GM23338 (cell line): ENCODE data around the gene ADGRB2. TPM values are rescaled to one million over a fixed set of nuclear protein-coding genes. Genes with fewer than 3 reads are reported as not detected.

Experiments used
- ATAC-seq: fragments of 200-7000 bp; cut with Tn5 transposase; 3 replicates; pipeline ENCODE4 v1.9.1; 2020
- DNase-seq: peaks from one replicate; pipeline ENCODE4 v3.0.0-alpha.2; 2015; ENCODE audit warnings: low spot score
- H2AFZ ChIP-seq: fragments of 200-600 bp; sonication (generic); 2 replicates; pipeline ENCODE4 v1.8.0; 2016; ENCODE audit warnings: antibody characterized with exemption, mild to moderate bottlenecking, moderate library complexity
- H3F3A ChIP-seq: fragments of 200-600 bp; sonication (generic); replicated peaks from 2 replicates; pipeline ENCODE4 v1.8.0; 2017; ENCODE audit warnings: antibody characterized with exemption, mixed run types, low read depth
- H3K27ac ChIP-seq: fragments of 200-600 bp; sonication (generic); 2 replicates; pipeline ENCODE4 v1.6.1; 2016; ENCODE audit warnings: low read depth
- H3K27me3 ChIP-seq: fragments of 200-600 bp; sonication (generic); 2 replicates; pipeline ENCODE4 v1.8.0; 2016; ENCODE audit warnings: mild to moderate bottlenecking, mixed run types, moderate library complexity; ENCODE audit not compliant: insufficient read depth
- H3K36me3 ChIP-seq: fragments of 200-600 bp; sonication (generic); 2 replicates; pipeline ENCODE4 v1.8.0; 2016; ENCODE audit warnings: mild to moderate bottlenecking; ENCODE audit not compliant: insufficient read depth
- H3K4me1 ChIP-seq: fragments of 200-600 bp; sonication (generic); 2 replicates; pipeline ENCODE4 v1.8.0; 2016; ENCODE audit warnings: mild to moderate bottlenecking, moderate library complexity; ENCODE audit not compliant: insufficient read depth
- H3K4me2 ChIP-seq: fragments of 200-600 bp; sonication (generic); 2 replicates; pipeline ENCODE4 v1.7.1; 2017; ENCODE audit warnings: mixed run types
- H3K4me3 ChIP-seq: fragments of 200-600 bp; sonication (generic); 2 replicates; pipeline ENCODE4 v1.6.1; 2016; ENCODE audit warnings: mixed run types
- H3K79me2 ChIP-seq: fragments of 200-600 bp; sonication (generic); replicated peaks from 2 replicates; pipeline ENCODE4 v1.8.0; 2017; ENCODE audit warnings: mild to moderate bottlenecking; ENCODE audit not compliant: insufficient read depth
- H3K9me2 ChIP-seq: fragments of 200-600 bp; sonication (generic); 2 replicates; pipeline ENCODE4 v1.8.0; 2017; ENCODE audit not compliant: insufficient read depth
- H4K20me1 ChIP-seq: fragments of 200-600 bp; sonication (generic); replicated peaks from 2 replicates; pipeline ENCODE4 v1.8.0; 2017; ENCODE audit warnings: mild to moderate bottlenecking; ENCODE audit not compliant: insufficient read depth
- H3K27ac Mint-ChIP-seq: 2 replicates; pipeline ENCODE4 v1.8.0; 2020; ENCODE audit warnings: inconsistent platforms, mild to moderate bottlenecking, moderate library complexity, mixed read lengths
- H3K27me3 Mint-ChIP-seq: 3 replicates; pipeline ENCODE4 v1.8.0; 2022; ENCODE audit warnings: low read depth, mild to moderate bottlenecking, moderate library complexity, mixed read lengths, inconsistent platforms; ENCODE audit not compliant: insufficient read depth, poor library complexity
- H3K36me3 Mint-ChIP-seq: 3 replicates; pipeline ENCODE4 v1.8.0; 2021; ENCODE audit warnings: low read depth, mild to moderate bottlenecking, inconsistent platforms, moderate library complexity, mixed read lengths
- H3K4me1 Mint-ChIP-seq: 3 replicates; pipeline ENCODE4 v1.8.0; 2020; ENCODE audit warnings: mild to moderate bottlenecking, inconsistent platforms, mixed read lengths
- H3K4me3 Mint-ChIP-seq: 3 replicates; pipeline ENCODE4 v1.8.0; 2021; ENCODE audit warnings: moderate library complexity, mild to moderate bottlenecking, inconsistent platforms, mixed read lengths
- H3K9me3 Mint-ChIP-seq: 3 replicates; pipeline ENCODE4 v1.8.0; 2020; ENCODE audit warnings: moderate library complexity, mild to moderate bottlenecking, inconsistent platforms, mixed read lengths
- CREB1 ChIP-seq: fragments of 250-450 bp; sonication (Bioruptor Pico); IDR thresholded peaks from 2 replicates; pipeline ENCODE4 v1.5.0; 2020; ENCODE audit warnings: low read depth, mild to moderate bottlenecking, moderate library complexity
- CTCF ChIP-seq, 2 experiments: fragments of 200-600 bp in 1 of 2; sonication (generic) in 1 of 2; conservative IDR thresholded peaks; 2 replicates each; pipeline versions ENCODE4 v1.5.1 to v1.6.1; 2016 to 2017; ENCODE audit warnings: antibody characterized with exemption in 2 of 2, low read depth in 2 of 2, mild to moderate bottlenecking in 2 of 2, moderate library complexity in 1 of 2
- ETS1 ChIP-seq: IDR thresholded peaks from 2 replicates; pipeline ENCODE4 v1.6.1; 2016; ENCODE audit warnings: antibody characterized with exemption
- EZH2 ChIP-seq: fragments of 200-600 bp; sonication (generic); IDR thresholded peaks from one replicate; pipeline ENCODE4 v1.8.0; 2017; ENCODE audit warnings: antibody characterized with exemption, mild to moderate bottlenecking, low read depth; ENCODE audit not compliant: unreplicated experiment
- JUNB ChIP-seq: IDR thresholded peaks from one replicate; pipeline ENCODE4 v1.6.1; 2016; ENCODE audit warnings: antibody characterized with exemption; ENCODE audit not compliant: unreplicated experiment
- NANOG ChIP-seq: IDR thresholded peaks from 2 replicates; pipeline ENCODE4 v1.6.1; 2016; ENCODE audit warnings: antibody characterized with exemption, borderline replicate concordance
- POLR2AphosphoS5 ChIP-seq: IDR thresholded peaks from 2 replicates; pipeline ENCODE4 v1.6.1; 2016; ENCODE audit warnings: antibody characterized with exemption, low read depth
- REST ChIP-seq: IDR thresholded peaks from one replicate; pipeline ENCODE4 v1.6.1; 2018; ENCODE audit warnings: antibody characterized with exemption; ENCODE audit not compliant: unreplicated experiment
- STAT1 ChIP-seq: IDR thresholded peaks from one replicate; pipeline ENCODE4 v1.6.1; 2016; ENCODE audit warnings: antibody characterized with exemption; ENCODE audit not compliant: unreplicated experiment
- ZNF114 ChIP-seq: fragments of 250-450 bp; sonication (Bioruptor Pico); IDR thresholded peaks from 2 replicates; pipeline ENCODE4 v1.5.0; 2020; ENCODE audit warnings: mild to moderate bottlenecking, moderate library complexity
- ZNF331 ChIP-seq: fragments of 250-450 bp; sonication (Bioruptor Pico); IDR thresholded peaks from 2 replicates; pipeline ENCODE4 v1.5.0; 2020; ENCODE audit warnings: low read depth, mild to moderate bottlenecking, moderate library complexity
- polyA plus RNA-seq: library from polyadenylated mRNA; unstranded; fragments of >200 nt; fragmentation: Nextera tagmentation; extraction: Ambion mirVana; gene quantifications from 2 replicates; pipeline ENCODE4 v1.2.1, GENCODE V29; 2016
- total RNA-seq: library from RNA; depleted of rRNA; stranded (reverse); fragments of >200 nt; shearing (Covaris generic); gene quantifications from 2 replicates; pipeline ENCODE4 v1.2.3, GENCODE V29; 2014

The ADGRB2 gene
- total and polyA plus RNA-seq, 2 experiments from 2014 or later, result 8.0 to 27.8 TPM

GRCh38 chr1:31762726-31763670 is 1.1 kb downstream of the ADGRB2 start:
- H3K36me3 ChIP-seq, result no peaks in the 10 kb centered on the region
- Mint-ChIP-seq H3K36me3 (no peaks in the 10 kb centered on the region), H3K4me1 (peaks cover 63% of the 10 kb centered on the region), H3K4me3 (peak overlapping the region; percentile 76), H3K27me3 (peaks cover 39% of the 10 kb centered on the region), H3K9me3 (no peaks in the 10 kb centered on the region; the same call in 2 of the 3 replicates), H3K27ac (no peak overlapping the region)
- peaks cover 21% of the 10 kb centered on the region for H3F3A ChIP-seq
- DNase-seq (peak; percentile 92), ATAC-seq (peak; percentile 42)
- H3K4me3 ChIP-seq, result peak overlapping the region; percentile 95
- TF ChIP-seq CTCF (conservative IDR thresholded peaks at IDR 0.05; ENCODE audit: low read depth in 2 of 2) (peak; percentile 51 to 76), POLR2AphosphoS5 (peak; percentile 30), CREB1 (CRISPR knock-in tag) (0 out of 2 replicates have a peak, but pooled peaks have one; percentile 20), NANOG (no peak)
- no peaks in the 10 kb centered on the region for H3K9me2 ChIP-seq
- H4K20me1 ChIP-seq, result peaks cover 7% of the 10 kb centered on the region; the same call in 1 of the 2 replicates
- H3K27me3 ChIP-seq, result peaks cover 26% of the 10 kb centered on the region
- H3K79me2 ChIP-seq, result peaks cover 10% of the 10 kb centered on the region; the same call in 1 of the 2 replicates
- H3K4me1 ChIP-seq, result peaks cover 57% of the 10 kb centered on the region
- H2AFZ ChIP-seq, result peak overlapping the region; percentile 88; the same call in 1 of the 2 replicates
- peak overlapping the region; percentile 98 for H3K4me2 ChIP-seq
- no peak overlapping the region for H3K27ac ChIP-seq

- Histone ChIP-seq H3K9me2 (no peaks in the 10 kb centered on the region), H3K79me2 (peaks cover 10% of the 10 kb centered on the region; the same call in 1 of the 2 replicates), H3F3A (peaks cover 21% of the 10 kb centered on the region), H3K4me3 (peak overlapping the region; percentile 95), H3K36me3 (no peaks in the 10 kb centered on the region), H3K27me3 (peaks cover 24% of the 10 kb centered on the region), H3K4me1 (peaks cover 57% of the 10 kb centered on the region), H4K20me1 (peaks cover 7% of the 10 kb centered on the region; the same call in 1 of the 2 replicates), H3K4me2 (peak overlapping the region; percentile 98), H2AFZ (no peak overlapping the region), H3K27ac (no peak overlapping the region)
- no peak overlapping the region for H3K27ac Mint-ChIP-seq
- no peaks in the 10 kb centered on the region; the same call in 1 of the 3 replicates for H3K9me3 Mint-ChIP-seq
- H3K4me1 Mint-ChIP-seq, result peaks cover 62% of the 10 kb centered on the region
- H3K36me3 Mint-ChIP-seq, result no peaks in the 10 kb centered on the region
- DNase-seq (no peak), ATAC-seq (peak; percentile 0; the same call in 2 of the 3 replicates)
- peaks cover 37% of the 10 kb centered on the region for H3K27me3 Mint-ChIP-seq
- H3K4me3 Mint-ChIP-seq, result peak overlapping the region; percentile 75
- no peak for TF ChIP-seq CREB1 (CRISPR knock-in tag)
- no peak for TF ChIP-seq POLR2AphosphoS5
- TF ChIP-seq ZNF114 (CRISPR knock-in tag), result no peak
- TF ChIP-seq EZH2, result no peak
- no peak for TF ChIP-seq STAT1
- no peak for TF ChIP-seq ZNF331 (CRISPR knock-in tag)
- no peak for TF ChIP-seq JUNB
- no peak for TF ChIP-seq CTCF (conservative IDR thresholded peaks at IDR 0.05; ENCODE audit: low read depth in 2 of 2)
- TF ChIP-seq NANOG, result no peak
- no peak for TF ChIP-seq REST
- no peak for TF ChIP-seq ETS1
Observed at GRCh38 chr1:31762323-31762722, 1.8 kb downstream of the ADGRB2 start.
